Renal cortex interstitium (tissue), 11 donors: Measurements from ENCODE around the gene MAGEA11. TPM values are rescaled to one million over a fixed set of nuclear protein-coding genes. Genes with fewer than 3 reads are reported as not detected.

Experiments
- DNase-seq, 11 donors: peaks; one replicate each; pipeline ENCODE4 v3.0.0-alpha.2; 2013; ENCODE audit warnings: low read depth in 9 of 11, low spot score in 4 of 11; ENCODE audit errors: extremely low read depth in 1 of 11
- polyA plus RNA-seq, 3 donors: library from polyadenylated mRNA; unstranded; fragments of 120-200 nt; gene quantifications; one replicate each; pipeline ENCODE4 v1.2.1, GENCODE V29; 2013; ENCODE audit not compliant: insufficient read length in 3 of 3

The MAGEA11 gene
- polyA plus RNA-seq, 3 donors: not detected

DNA sequence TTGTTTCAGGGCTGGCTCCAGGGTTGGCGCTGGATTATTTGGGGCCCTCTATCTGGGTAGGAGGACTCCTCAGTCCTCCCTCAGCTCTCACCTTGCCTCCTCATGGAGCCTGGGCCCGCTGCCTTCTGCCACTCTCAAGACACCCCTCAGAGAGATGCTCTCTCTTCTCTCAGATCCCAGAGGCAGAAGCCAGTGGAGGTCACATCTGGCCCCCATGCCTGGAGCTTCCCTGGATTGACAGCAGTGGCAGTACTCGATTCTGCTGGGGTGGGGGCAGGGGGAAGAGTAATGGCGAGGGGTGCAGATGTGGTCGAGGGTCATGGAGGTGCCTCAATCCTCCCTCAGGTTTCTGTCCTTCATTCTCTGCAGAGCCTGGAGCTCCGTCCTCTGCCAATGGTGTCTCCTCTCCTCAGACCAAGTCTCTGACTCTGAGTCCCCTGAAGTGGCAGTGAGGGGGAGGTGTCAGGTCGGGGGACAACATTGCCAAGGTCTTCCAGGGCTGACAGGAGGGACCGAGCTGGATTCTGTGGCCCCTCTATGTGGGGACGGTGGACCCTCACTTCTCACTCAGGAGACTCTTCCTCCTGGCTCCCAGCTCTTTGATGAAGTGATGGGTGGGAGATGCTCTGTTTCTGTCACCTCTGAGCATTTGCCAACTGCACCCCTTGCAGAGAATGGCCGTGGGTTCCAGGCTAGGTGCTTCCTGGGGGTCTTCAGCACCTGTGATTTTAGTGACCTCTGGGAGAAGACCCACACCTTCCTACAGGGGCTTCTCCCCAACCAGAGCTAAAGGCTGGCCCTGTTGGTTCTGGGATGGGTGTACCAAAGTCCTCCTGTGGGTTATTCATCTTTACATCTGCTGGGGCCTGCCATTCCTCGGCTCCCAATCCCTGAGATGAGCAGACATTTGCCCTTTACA is 51.1 kb downstream of the MAGEA11 start:
- DNase-seq: no peak

Other genes starting within 250 kb of the MAGEA11 start
- 10 to 100 TPM; 29.7 to 47.5 (median 33.0) TPM for gene IDS, start 206.8 kb upstream of the MAGEA11 start, polyA plus RNA-seq
- 10 to 100 TPM; 20.3 to 23.2 (median 22.4) TPM for gene EOLA1, start 171.0 kb upstream of the MAGEA11 start, polyA plus RNA-seq
- under 1 TPM in 2 of 3 donors, not detected in 1; 0.16 to 0.45 TPM for gene HSFX3, start 162.1 kb upstream of the MAGEA11 start, polyA plus RNA-seq
- not detected for gene MAGEA9B, start 124.6 kb upstream of the MAGEA11 start, polyA plus RNA-seq
- 1 to 10 TPM in 2 of 3 donors, not detected in 1; 1.0 to 1.1 TPM for gene HSFX2, start 116.7 kb upstream of the MAGEA11 start, polyA plus RNA-seq
- 10 to 100 TPM; 41.0 to 49.1 (median 47.6) TPM for gene TMEM185A, start 80.3 kb upstream of the MAGEA11 start, polyA plus RNA-seq
- 1 to 10 TPM; 1.7 to 2.6 (median 1.9) TPM for gene HSFX1, start 62.0 kb downstream of the MAGEA11 start, polyA plus RNA-seq
- gene MAGEA9, start 69.9 kb downstream of the MAGEA11 start, polyA plus RNA-seq: not detected
- gene MAGEA8, start 169.1 kb downstream of the MAGEA11 start, polyA plus RNA-seq: under 1 TPM; 0.19 to 0.61 (median 0.20) TPM
- gene HSFX4, start 217.5 kb downstream of the MAGEA11 start, polyA plus RNA-seq: not detected
- 10 to 100 TPM; 25.0 to 30.5 (median 27.5) TPM for gene EOLA2, start 226.4 kb downstream of the MAGEA11 start, polyA plus RNA-seq